H1 (cell line): ENCODE measurements around the gene CAMTA1. TPM values are rescaled to one million over a fixed set of nuclear protein-coding genes. Genes with fewer than 3 reads are reported as not detected.

Experiments
- CTCF ChIA-PET: fragments of 300-600 bp; sonication (Branson Sonifier 250); formaldehyde crosslinking; loops from one replicate; lab custom pipeline; 2021; ENCODE audit not compliant: partially characterized antibody; lab: Charles Lee
- POLR2A ChIA-PET: fragments of 300-600 bp; sonication (Branson Sonifier 250); formaldehyde crosslinking; loops from one replicate; lab custom pipeline; 2021; ENCODE audit warnings: inconsistent platforms; ENCODE audit not compliant: partially characterized antibody; lab: Charles Lee
- DNase-seq, 2 experiments: peaks; one replicate each; pipeline versions ENCODE4 v3.0.0 to v3.0.0-alpha.2; 2010 to 2022; ENCODE audit warnings: low spot score in 2 of 2, low read depth in 1 of 2, mixed read lengths in 1 of 2
- FAIRE-seq: peaks from 2 replicates; lab custom pipeline; 2011; peaks lifted over from hg19 to GRCh38; lab: Jason Lieb, UNC
- H2AFZ ChIP-seq: 2 replicates; pipeline ENCODE4 v1.8.1; 2012; ENCODE audit warnings: low read length, inconsistent platforms
- H2AK5ac ChIP-seq: 2 replicates; pipeline ENCODE4 v1.6.1; 2013; ENCODE audit warnings: low read depth, low read length
- H2BK120ac ChIP-seq: replicated peaks from 2 replicates; pipeline ENCODE3; 2013; ENCODE audit warnings: low read depth, low read length, inconsistent platforms
- H2BK12ac ChIP-seq: 2 replicates; pipeline ENCODE4 v1.6.1; 2013; ENCODE audit warnings: low read depth, low read length
- H2BK15ac ChIP-seq: 2 replicates; pipeline ENCODE4 v1.6.1; 2013; ENCODE audit warnings: low read length
- H2BK20ac ChIP-seq: 2 replicates; pipeline ENCODE4 v1.6.1; 2013; ENCODE audit warnings: low read length
- H2BK5ac ChIP-seq: 2 replicates; pipeline ENCODE4 v1.6.1; 2013; ENCODE audit warnings: low read depth, low read length
- H3K14ac ChIP-seq: 2 replicates; pipeline ENCODE4 v1.6.1; 2013; ENCODE audit warnings: inconsistent platforms; ENCODE audit not compliant: insufficient read length
- H3K18ac ChIP-seq: 2 replicates; pipeline ENCODE4 v1.6.1; 2013; ENCODE audit warnings: low read length; ENCODE audit errors: extremely low read depth
- H3K23ac ChIP-seq: 2 replicates; pipeline ENCODE4 v1.6.1; 2013; ENCODE audit warnings: inconsistent platforms; ENCODE audit not compliant: insufficient read length
- H3K23me2 ChIP-seq: 2 replicates; pipeline ENCODE4 v1.6.1; 2013; ENCODE audit warnings: low read depth, low read length
- H3K27ac ChIP-seq: 2 replicates; pipeline ENCODE4 v1.6.1; 2011; ENCODE audit warnings: low read depth, low read length, inconsistent platforms
- H3K27me3 ChIP-seq, 4 experiments: replicated peaks in 1 of 4; 1 replicate in 1 of 4; 2 replicates in 3 of 4; pipeline versions ENCODE4 v1.6.1 to v1.8.1; 2011 to 2013; ENCODE audit warnings: low read length in 3 of 4, mild to moderate bottlenecking in 3 of 4, inconsistent platforms in 2 of 4, mixed read lengths in 2 of 4, moderate library complexity in 1 of 4; ENCODE audit not compliant: control insufficient read depth in 3 of 4, insufficient read depth in 3 of 4; ENCODE audit errors: extremely low read depth in 1 of 4
- H3K36me3 ChIP-seq, 4 experiments: 2 replicates each; pipeline versions ENCODE4 v1.6.1 to v1.8.1; 2011 to 2013; ENCODE audit warnings: mild to moderate bottlenecking in 4 of 4, low read length in 3 of 4, moderate library complexity in 2 of 4, control low read depth in 1 of 4, inconsistent platforms in 1 of 4; ENCODE audit not compliant: insufficient read depth in 4 of 4, control insufficient read depth in 2 of 4
- H3K4ac ChIP-seq: replicated peaks from 2 replicates; pipeline ENCODE3; 2013; ENCODE audit warnings: low read length, low read depth, mixed read lengths, inconsistent platforms; ENCODE audit not compliant: insufficient read length
- H3K4me1 ChIP-seq, 4 experiments: replicated peaks in 1 of 4; 1 replicate in 1 of 4; 2 replicates in 3 of 4; pipeline versions ENCODE4 v1.6.1 to v1.8.1; 2011 to 2013; ENCODE audit warnings: low read length in 3 of 4, inconsistent platforms in 2 of 4, mixed read lengths in 1 of 4; ENCODE audit not compliant: insufficient read depth in 4 of 4, control insufficient read depth in 3 of 4
- H3K4me2 ChIP-seq, 2 experiments: 2 replicates each; pipeline versions ENCODE4 v1.6.1 to v1.8.1; 2011 to 2013; ENCODE audit warnings: low read depth in 2 of 2, low read length in 2 of 2, control low read depth in 1 of 2, inconsistent platforms in 1 of 2, mild to moderate bottlenecking in 1 of 2; ENCODE audit not compliant: insufficient read depth in 1 of 2
- H3K4me3 ChIP-seq, 4 experiments: fragments of 200-600, 300-600 bp in 1 of 4; sonication (generic), shearing (Covaris generic), sonication (Bioruptor Twin) in 1 of 4; 2 replicates each; pipeline versions ENCODE4 v1.5.1 to v1.8.1; 2011 to 2016; ENCODE audit warnings: low read length in 4 of 4, low read depth in 3 of 4, control low read depth in 2 of 4, inconsistent platforms in 2 of 4, mild to moderate bottlenecking in 2 of 4, mixed read lengths in 1 of 4, moderate library complexity in 1 of 4; ENCODE audit not compliant: insufficient read depth in 2 of 4; ENCODE audit errors: extremely low read depth in 1 of 4
- H3K56ac ChIP-seq: replicated peaks from 2 replicates; pipeline ENCODE3; 2013; ENCODE audit warnings: low read depth, mild to moderate bottlenecking, mixed read lengths, low read length, inconsistent platforms; ENCODE audit not compliant: insufficient read length
- H3K79me1 ChIP-seq: 2 replicates; pipeline ENCODE4 v1.6.1; 2013; ENCODE audit warnings: low read depth, low read length, control low read depth
- H3K79me2 ChIP-seq, 2 experiments: 2 replicates each; pipeline versions ENCODE4 v1.6.1 to v1.8.1; 2012 to 2013; ENCODE audit warnings: low read length in 2 of 2, mild to moderate bottlenecking in 2 of 2, inconsistent platforms in 1 of 2; ENCODE audit not compliant: insufficient read depth in 2 of 2, control insufficient read depth in 1 of 2
- H3K9ac ChIP-seq, 4 experiments: replicated peaks in 1 of 4; 1 replicate in 1 of 4; 2 replicates in 3 of 4; pipeline versions ENCODE4 v1.6.1 to v1.8.1; 2011 to 2013; ENCODE audit warnings: low read depth in 3 of 4, low read length in 3 of 4, control low read depth in 2 of 4, mild to moderate bottlenecking in 2 of 4, moderate library complexity in 2 of 4, inconsistent platforms in 1 of 4; ENCODE audit errors: extremely low read depth in 1 of 4
- H3K9me3 ChIP-seq, 2 experiments: 2 replicates each; pipeline versions ENCODE4 v1.6.1 to v1.8.1; 2012 to 2013; ENCODE audit warnings: mild to moderate bottlenecking in 2 of 2, moderate library complexity in 2 of 2, control low read depth in 1 of 2, inconsistent platforms in 1 of 2, low read depth in 1 of 2, low read length in 1 of 2, mixed read lengths in 1 of 2; ENCODE audit not compliant: insufficient read depth in 2 of 2
- H4K20me1 ChIP-seq, 2 experiments: replicated peaks in 1 of 2; 2 replicates each; pipeline versions ENCODE3 to v1.8.1; 2011 to 2013; ENCODE audit warnings: inconsistent platforms in 2 of 2, low read length in 2 of 2, mild to moderate bottlenecking in 1 of 2; ENCODE audit not compliant: insufficient read depth in 2 of 2, control insufficient read depth in 1 of 2
- H4K5ac ChIP-seq: 2 replicates; pipeline ENCODE4 v1.6.1; 2013; ENCODE audit warnings: low read length, low read depth, mixed read lengths, inconsistent platforms; ENCODE audit not compliant: insufficient read length
- H4K8ac ChIP-seq: 2 replicates; pipeline ENCODE4 v1.8.0; 2013; ENCODE audit warnings: mild to moderate bottlenecking, moderate library complexity, low read length, inconsistent platforms; ENCODE audit not compliant: insufficient read depth; ENCODE audit errors: extremely low read depth
- H4K91ac ChIP-seq: replicated peaks from 2 replicates; pipeline ENCODE3; 2013; ENCODE audit warnings: low read length, mixed read lengths, inconsistent platforms; ENCODE audit not compliant: insufficient read length
- CBX5 ChIP-seq: fragments of 300-800, 300-1000 bp; sonication (generic); IDR thresholded peaks from 2 replicates; pipeline ENCODE4 v1.7.1; 2016; ENCODE audit warnings: antibody characterized with exemption, low read length, low read depth
- FOSL1 ChIP-seq: IDR thresholded peaks from 2 replicates; pipeline ENCODE4 v1.6.1; 2011; ENCODE audit warnings: mild to moderate bottlenecking, low read depth, low read length, moderate library complexity; ENCODE audit not compliant: insufficient read depth
- GTF2F1 ChIP-seq: IDR thresholded peaks from 2 replicates; pipeline ENCODE4 v1.6.1; 2012; ENCODE audit warnings: low read depth, low read length, improper control_type of control experiment, borderline replicate concordance
- HDAC6 ChIP-seq: IDR thresholded peaks from one replicate; pipeline ENCODE4 v1.7.1; 2012; ENCODE audit warnings: low read depth, mild to moderate bottlenecking, inconsistent platforms, low read length, moderate library complexity
- JUND ChIP-seq: IDR thresholded peaks from 2 replicates; pipeline ENCODE4 v1.6.1; 2011; ENCODE audit warnings: mild to moderate bottlenecking, improper control_type of control experiment, low read length
- KDM4A ChIP-seq: IDR thresholded peaks from one replicate; pipeline ENCODE4 v1.7.1; 2012; ENCODE audit warnings: low read depth, mild to moderate bottlenecking, moderate library complexity, low read length, inconsistent platforms; ENCODE audit not compliant: severe bottlenecking
- NRF1 ChIP-seq: IDR thresholded peaks from 2 replicates; pipeline ENCODE4 v1.6.1; 2011; ENCODE audit warnings: mild to moderate bottlenecking, low read depth, low read length, improper control_type of control experiment
- RBBP5 ChIP-seq: IDR thresholded peaks from 2 replicates; pipeline ENCODE4 v1.7.1; 2012; ENCODE audit warnings: low read depth, mild to moderate bottlenecking, inconsistent platforms, low read length, moderate library complexity, borderline replicate concordance
- RNF2 ChIP-seq: fragments of 200-900, 300-1000 bp; sonication (generic); IDR thresholded peaks from 2 replicates; pipeline ENCODE4 v1.7.1; 2016; ENCODE audit warnings: borderline replicate concordance, low read depth, mild to moderate bottlenecking, antibody characterized with exemption, low read length; ENCODE audit not compliant: poor library complexity, severe bottlenecking; ENCODE audit errors: missing control alignments
- SAP30 ChIP-seq: fragments of 300-600 bp; sonication (generic); IDR thresholded peaks from 2 replicates; pipeline ENCODE4 v1.7.1; 2012; ENCODE audit warnings: low read length, moderate library complexity, mild to moderate bottlenecking, inconsistent platforms; ENCODE audit not compliant: insufficient read depth, insufficient replicate concordance
- SP1 ChIP-seq: IDR thresholded peaks from 2 replicates; pipeline ENCODE4 v1.6.1; 2011; ENCODE audit warnings: low read depth, low read length
- SP2 ChIP-seq: IDR thresholded peaks from 2 replicates; pipeline ENCODE4 v1.6.1; 2012; ENCODE audit warnings: mild to moderate bottlenecking, low read length, inconsistent platforms
- SRF ChIP-seq: IDR thresholded peaks from 2 replicates; pipeline ENCODE4 v1.6.1; 2011; ENCODE audit warnings: mild to moderate bottlenecking, low read depth, low read length, moderate library complexity
- TAF7 ChIP-seq: optimal IDR thresholded peaks from 2 replicates; pipeline ENCODE3; 2011; ENCODE audit warnings: low read depth, mild to moderate bottlenecking, inconsistent platforms, low read length, moderate library complexity, borderline replicate concordance
- TEAD4 ChIP-seq: IDR thresholded peaks from 2 replicates; pipeline ENCODE4 v1.6.1; 2012; ENCODE audit warnings: low read depth, low read length, inconsistent platforms, mixed read lengths
- WGBS, 2 experiments: shearing (Covaris generic) in 1 of 2; methylation state at CpG; one replicate each; pipeline versions ENCODE4 v1.1.6 to v1.1.7; 2013 to 2015; ENCODE audit warnings: low lambda C conversion rate in 2 of 2, mixed read lengths in 2 of 2, inconsistent platforms in 1 of 2, low coverage in 1 of 2, missing lambda C conversion rate in 1 of 2; ENCODE audit not compliant: insufficient replicate concordance in 2 of 2, insufficient coverage in 1 of 2, insufficient read length in 1 of 2; ENCODE audit errors: extremely low coverage in 1 of 2, missing lambda C conversion rate in 1 of 2; 5-methylcytosine and 5-hydroxymethylcytosine counted together
- polyA plus RNA-seq, 7 experiments: library from polyadenylated mRNA; depleted of rRNA in 3 of 7; stranded (reverse) in 5 of 7; unstranded in 2 of 7; fragments of >200 nt in 5 of 7; fragments of 200-250 nt in 2 of 7; gene quantifications; 1 replicate in 5 of 7; 2 replicates in 1 of 7; 4 replicates in 1 of 7; pipeline versions ENCODE4 v1.2.1 to v1.2.3, GENCODE V29; 2011 to 2013; ENCODE audit warnings: missing spikeins in 2 of 7, mixed read lengths in 2 of 7
- total RNA-seq: library from RNA; stranded (reverse); fragmentation: NEBNext Ultra II Directional; extraction: Animal tissue kit (Norgen Biotek cat#: 25700); gene quantifications from 2 replicates; pipeline ENCODE4 v1.2.1, GENCODE V29; 2021

CAMTA1 gene
- total and polyA plus RNA-seq, 2 of the 8 experiments (the other 6 are each of a cell fraction or from before 2014, with no cell fraction given): 65.0 to 119 TPM

- H3K36me3 ChIP-seq: no peaks in the 10 kb centered on the region
- H3K23me2 ChIP-seq: no peaks in the 10 kb centered on the region
- H4K8ac ChIP-seq: no peak overlapping the region
- no peaks in the 10 kb centered on the region for H3K79me1 ChIP-seq
- no peak overlapping the region for H4K5ac ChIP-seq
- no peak overlapping the region for H2BK5ac ChIP-seq
- no peak overlapping the region for H2AFZ ChIP-seq
- WGBS, 2 experiments: 88% methylated on average over 8 of the region's 8 CpGs; no CpG with 5 or more reads in 1 of the 2 experiments
- POLR2A ChIA-PET: no interaction called here
- H3K79me2 ChIP-seq: no peaks in the 10 kb centered on the region
- DNase-seq (no peak), FAIRE-seq (no peak)
- no peak overlapping the region for H3K4me2 ChIP-seq
- CTCF ChIA-PET: interaction anchor here (0.9 to 2.6 kb wide), 6 partner anchors 9 to 404 kb away, joined by 3 to 7 read pairs (median 4); no protein-coding TSS in a partner anchor
- no peaks in the 10 kb centered on the region for H4K20me1 ChIP-seq
- H2BK15ac ChIP-seq: no peak overlapping the region
- no peaks in the 10 kb centered on the region for H3K9me3 ChIP-seq
- no peak overlapping the region for H2BK20ac ChIP-seq
- H4K91ac ChIP-seq: no peak overlapping the region
- no peak overlapping the region for H3K4ac ChIP-seq
- no peak overlapping the region for H3K27ac ChIP-seq
- H3K56ac ChIP-seq: no peak overlapping the region
- H3K23ac ChIP-seq: no peak overlapping the region
- no peak overlapping the region for H3K14ac ChIP-seq
- H3K27me3 ChIP-seq: no peaks in the 10 kb centered on the region
- no peak overlapping the region for H3K4me3 ChIP-seq
- no peak overlapping the region for H2BK120ac ChIP-seq
- no peak overlapping the region for H3K9ac ChIP-seq
- H2BK12ac ChIP-seq: no peak overlapping the region
- no peak overlapping the region for H2AK5ac ChIP-seq
- no peaks in the 10 kb centered on the region for H3K4me1 ChIP-seq
- H3K18ac ChIP-seq: no peak overlapping the region
- TF ChIP-seq CBX5: no peak
- no peak for TF ChIP-seq SP2
- TF ChIP-seq SAP30: no peak
- no peak for TF ChIP-seq KDM4A
- TF ChIP-seq TEAD4: no peak
- TF ChIP-seq GTF2F1: no peak
- TF ChIP-seq NRF1: no peak
- TF ChIP-seq TAF7: no peak
- TF ChIP-seq RNF2: no peak
- TF ChIP-seq SRF: no peak
- TF ChIP-seq FOSL1: no peak
- no peak for TF ChIP-seq JUND
- TF ChIP-seq RBBP5: no peak
- no peak for TF ChIP-seq HDAC6
- TF ChIP-seq SP1: no peak
These were observed 838.6 kb downstream of the CAMTA1 start for GRCh38 chr1:7623842-7624241.
